OCI-M2 (cell line): Measurements from ENCODE around the gene APOBEC3G.
"Not testable (repeated sequence)": the region's sequence is repeated elsewhere in the genome, so short reads cannot be mapped to it uniquely, and the experiment has no call there.

Experiments
- DNase-seq: peaks from one replicate; lab custom pipeline; 2025; ENCODE audit not compliant: unreplicated experiment; lab: John Stamatoyannopoulos, UW

Gene APOBEC3G

GRCh38 chr22:39066442-39067276 lies 10.4 kb upstream of the APOBEC3G start:
- not testable (repeated sequence) for DNase-seq

- no peak for DNase-seq
Observed at GRCh38 chr22:39068033-39068785, 8.9 kb upstream of the APOBEC3G start.

DNA sequence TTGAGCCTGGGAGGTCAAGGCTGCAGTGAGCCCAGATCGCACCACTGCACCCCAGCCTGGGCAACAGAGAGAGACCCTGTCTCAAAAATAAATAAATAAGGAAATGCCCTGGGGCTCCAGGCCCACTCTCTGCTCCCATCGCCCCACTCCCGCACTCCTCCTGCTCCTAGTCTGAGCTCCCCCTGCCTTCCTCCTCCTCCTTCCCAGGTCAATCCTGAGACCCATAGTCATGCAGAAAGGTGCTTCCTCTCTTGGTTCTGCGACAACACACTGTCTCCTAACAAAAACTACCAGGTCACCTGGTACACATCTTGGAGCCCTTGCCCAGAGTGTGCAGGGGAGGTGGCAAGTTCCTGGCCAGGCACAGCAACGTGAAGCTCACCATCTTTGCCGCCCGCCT lies 6.9 kb upstream of the APOBEC3G start:
- no peak for DNase-seq

DNA sequence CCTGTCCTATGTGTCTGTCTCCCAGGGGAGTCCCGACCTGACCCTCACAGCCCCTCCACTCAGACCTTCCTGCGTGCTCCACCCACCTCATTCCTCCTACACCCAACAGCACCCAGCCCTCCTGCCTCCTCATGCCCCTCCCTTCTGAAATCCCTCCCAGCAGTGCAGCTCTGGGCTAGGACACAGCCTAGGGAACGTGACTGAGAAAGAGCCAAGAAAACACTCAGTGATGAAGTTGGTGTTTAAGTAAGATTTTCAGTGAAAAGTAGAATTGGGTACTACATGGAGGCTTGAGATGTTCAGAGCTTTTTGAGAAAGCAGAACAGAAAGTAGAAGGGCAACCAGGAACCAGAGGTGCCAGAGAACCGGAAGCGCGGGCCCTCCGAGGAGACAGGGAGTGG lies 4.5 kb upstream of the APOBEC3G start:
- DNase-seq: not testable (repeated sequence)

DNA sequence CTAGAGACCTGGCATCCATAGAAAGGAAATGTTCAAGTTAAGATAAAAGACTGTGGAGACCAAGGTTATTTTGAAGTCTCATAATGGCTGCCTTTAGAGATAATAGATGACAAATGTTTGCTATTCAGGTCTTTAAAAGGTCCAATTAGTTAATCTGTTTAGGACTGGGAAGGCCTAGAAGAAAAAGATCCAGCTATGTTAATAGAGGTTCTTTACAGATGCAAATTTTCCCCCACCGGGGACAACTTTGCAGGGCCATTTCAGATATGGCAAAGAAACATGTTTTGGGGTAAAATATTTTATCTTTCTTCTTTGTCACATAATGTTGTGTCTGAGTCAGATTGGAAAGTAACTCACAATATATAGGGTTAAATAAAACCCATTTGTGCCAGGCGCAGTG lies 3.1 kb upstream of the APOBEC3G start:
- no peak for DNase-seq

- not testable (repeated sequence) for DNase-seq
Observed at GRCh38 chr22:39076155-39077025, 685 bp upstream of the APOBEC3G start.

DNA sequence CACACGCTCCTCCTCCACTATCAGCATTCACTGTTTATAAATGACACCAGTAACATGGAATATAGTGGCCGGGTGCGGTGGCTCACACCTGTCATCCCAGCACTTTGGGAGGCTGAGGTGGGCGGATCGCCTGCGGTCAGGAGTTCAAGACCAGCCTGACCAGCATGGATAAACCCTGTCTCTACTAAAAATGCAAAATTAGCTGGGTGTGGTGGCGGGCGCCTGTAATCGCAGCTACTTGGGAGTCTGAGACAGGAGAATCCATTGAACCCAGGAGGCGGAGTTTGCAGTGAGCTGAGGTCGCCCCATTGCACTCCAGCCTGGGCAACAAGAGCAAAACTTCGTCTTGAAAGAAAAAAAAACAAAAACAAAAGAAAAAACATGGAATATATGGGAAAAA lies 837 bp downstream of the APOBEC3G start:
- DNase-seq: not testable (repeated sequence)

- DNase-seq: no peak
Observed at GRCh38 chr22:39078329-39078728, 1.3 kb downstream of the APOBEC3G start.

DNA sequence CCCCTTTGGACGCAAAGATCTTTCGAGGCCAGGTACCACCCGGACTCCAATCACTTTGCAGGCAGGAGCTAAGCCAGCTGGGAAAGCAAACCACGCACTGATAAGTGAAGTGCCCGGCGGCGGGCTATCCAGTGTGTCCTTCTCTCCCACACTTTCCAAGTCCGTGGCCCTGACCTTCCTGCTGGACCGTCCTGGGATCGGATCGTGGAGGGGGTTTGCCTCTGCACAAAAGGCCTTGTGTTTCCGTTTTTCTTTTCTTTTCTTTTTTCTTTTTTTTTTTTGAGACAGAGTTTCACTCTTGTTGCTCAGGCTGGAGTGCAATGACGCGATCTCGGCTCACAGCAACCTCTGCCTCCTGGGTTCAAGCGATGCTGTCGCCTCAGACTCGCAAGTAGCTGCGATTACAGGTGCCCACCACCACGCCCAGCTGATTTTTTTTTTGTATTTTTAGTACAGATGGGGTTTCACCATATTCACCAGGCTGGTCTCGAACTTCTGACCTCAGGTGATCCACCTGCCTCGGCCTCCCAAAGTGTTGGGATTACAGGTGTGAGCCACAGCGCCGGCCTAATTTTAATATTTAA lies 2.1 kb downstream of the APOBEC3G start:
- DNase-seq: not testable (repeated sequence)

GRCh38 chr22:39080052-39080762 lies 3.1 kb downstream of the APOBEC3G start:
- DNase-seq: no peak

- no peak for DNase-seq
Observed at GRCh38 chr22:39081016-39081415, 3.9 kb downstream of the APOBEC3G start.

- DNase-seq: no peak
Observed at GRCh38 chr22:39081598-39081997, 4.5 kb downstream of the APOBEC3G start.

GRCh38 chr22:39083212-39084165 lies 6.4 kb downstream of the APOBEC3G start:
- DNase-seq: no peak

DNA sequence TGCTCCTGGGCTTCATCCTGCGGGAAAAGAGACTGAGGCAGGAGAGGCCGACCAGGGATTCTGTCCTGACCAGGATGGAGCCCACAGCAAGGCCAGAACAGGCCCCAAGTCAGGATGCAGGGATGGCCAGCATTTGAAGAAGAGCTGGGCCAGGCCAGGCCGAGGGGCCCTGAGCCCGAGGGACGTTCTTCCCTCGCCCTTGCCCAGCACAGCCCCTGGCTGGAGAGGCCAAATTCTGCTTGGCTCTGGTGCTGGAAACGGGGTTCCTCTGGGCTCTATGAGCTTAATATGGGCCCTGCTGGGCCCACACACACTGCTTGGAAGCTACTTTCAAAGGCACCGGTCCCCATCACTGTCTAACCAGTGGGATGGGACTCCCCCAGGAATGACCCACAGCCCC lies 7.6 kb downstream of the APOBEC3G start:
- no peak for DNase-seq

- no peak for DNase-seq
Observed at GRCh38 chr22:39087098-39087497, 10.0 kb downstream of the APOBEC3G start.

GRCh38 chr22:39087881-39088684 lies 11.0 kb downstream of the APOBEC3G start:
- no peak for DNase-seq

GRCh38 chr22:39088685-39089032 lies 11.6 kb downstream of the APOBEC3G start:
- no peak for DNase-seq

DNA sequence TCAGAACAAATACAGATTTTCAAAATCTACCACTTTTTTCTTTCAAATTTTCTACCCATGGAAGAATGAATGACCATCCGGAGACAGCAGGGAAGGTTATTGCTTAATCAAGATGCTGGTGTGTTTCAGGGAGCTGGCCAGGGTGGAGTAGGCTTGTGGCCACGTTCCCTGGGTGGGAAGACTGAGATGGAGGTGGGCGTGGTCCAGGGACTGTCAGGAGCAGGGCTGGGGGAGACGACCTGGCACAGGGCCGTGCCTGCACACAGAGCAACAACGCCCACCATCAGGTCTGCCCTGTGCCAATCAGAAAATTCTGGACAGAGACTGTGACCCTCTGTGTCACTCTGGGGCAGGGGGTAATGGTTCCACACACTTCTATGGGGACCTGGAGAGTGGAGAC lies 12.9 kb downstream of the APOBEC3G start:
- no peak for DNase-seq
